ENCODE data around the gene ZNF276.
"Not testable (repeated sequence)": the region's sequence is repeated elsewhere in the genome, so short reads cannot be mapped to it uniquely, and the experiment has no call there.

The ZNF276 gene

DNA sequence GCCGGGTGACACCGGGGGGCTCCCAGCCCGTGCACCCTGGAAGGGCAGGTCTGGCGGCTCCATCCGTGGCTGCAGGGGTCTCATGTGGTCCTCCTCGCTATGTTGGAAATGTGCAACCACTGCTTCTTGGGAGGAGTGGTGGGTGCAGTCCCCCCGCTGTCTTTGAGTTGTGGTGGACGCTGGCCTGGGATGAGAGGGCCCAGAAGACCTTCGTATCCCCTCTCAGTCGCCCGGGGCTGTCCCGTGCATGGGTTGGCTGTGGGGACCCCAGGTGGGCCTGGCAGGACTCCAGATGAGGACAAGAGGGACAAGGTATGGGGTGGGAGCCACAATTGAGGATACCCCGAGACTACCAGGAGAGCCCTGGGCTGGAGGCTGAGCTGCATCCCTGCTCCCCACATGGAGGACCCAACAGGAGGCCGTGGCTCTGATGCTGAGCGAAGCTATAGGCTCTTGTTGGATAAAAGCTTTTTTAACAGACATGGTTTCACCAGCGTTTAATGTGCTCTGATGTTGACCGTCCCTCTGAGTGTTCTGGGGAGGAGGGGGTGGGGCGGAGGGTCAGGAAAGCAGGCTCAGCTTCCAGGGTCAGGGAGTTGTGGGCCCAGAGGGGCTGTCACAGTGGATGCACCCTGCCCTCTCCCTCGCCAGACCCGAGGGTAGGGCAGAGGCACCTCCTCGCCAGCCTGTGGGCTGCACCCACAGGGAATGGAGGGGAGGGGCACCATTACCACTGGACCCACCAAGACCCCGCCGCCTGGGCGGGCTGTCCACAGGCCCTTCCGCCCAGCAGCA is 25.3 kb upstream of the ZNF276 start:
- DNase-seq (ENCODE audit: low read depth in 3 of 3), result no peak

DNA sequence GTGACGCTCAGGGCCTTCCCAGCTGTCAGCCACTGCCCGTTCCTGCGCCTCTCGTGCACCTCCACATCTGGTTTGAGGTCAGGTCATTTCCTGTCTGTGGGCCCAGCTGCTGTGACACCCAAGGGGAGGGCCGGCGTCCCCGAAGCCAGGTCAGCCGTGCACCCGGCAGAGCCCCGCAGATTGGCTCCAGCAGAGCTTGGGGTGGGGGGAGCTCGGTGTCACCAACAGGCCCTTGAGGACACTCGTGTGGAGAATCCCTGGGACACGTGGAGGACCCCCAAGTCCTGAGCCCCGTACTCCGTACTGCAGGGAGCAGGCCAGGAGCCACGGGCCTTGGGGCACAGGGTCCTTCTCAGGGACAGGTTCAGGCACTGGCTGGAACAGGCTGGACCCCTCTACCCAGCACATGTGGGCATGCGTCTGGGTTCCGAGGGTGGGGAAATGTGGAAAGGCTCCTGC is 24.6 kb upstream of the ZNF276 start:
- DNase-seq (ENCODE audit: low read depth in 3 of 3), result no peak

DNA sequence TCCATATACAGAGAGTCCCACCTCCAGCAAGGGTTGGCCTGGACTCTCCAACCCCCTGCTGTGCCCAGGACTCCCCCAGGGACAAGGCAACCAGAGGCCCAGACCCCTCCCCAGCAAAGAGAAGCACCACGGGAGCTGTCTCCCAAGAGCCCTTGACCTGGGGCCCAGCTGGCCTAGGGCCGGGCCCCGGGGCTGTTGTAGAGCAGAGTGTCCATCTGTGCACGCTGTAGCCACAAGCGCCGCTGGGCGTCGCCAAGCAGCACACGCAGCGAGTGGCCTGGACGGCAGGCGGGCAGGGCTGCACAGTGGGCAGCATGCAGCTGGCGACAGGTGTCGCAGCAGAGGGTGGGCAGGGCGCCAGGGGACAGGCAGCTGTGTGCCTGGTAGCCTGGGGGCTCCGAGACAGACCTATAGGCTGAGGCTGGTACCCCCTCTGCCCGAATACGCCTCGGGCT is 24.1 kb upstream of the ZNF276 start:
- DNase-seq (ENCODE audit: low read depth in 3 of 3), result no peak

DNA sequence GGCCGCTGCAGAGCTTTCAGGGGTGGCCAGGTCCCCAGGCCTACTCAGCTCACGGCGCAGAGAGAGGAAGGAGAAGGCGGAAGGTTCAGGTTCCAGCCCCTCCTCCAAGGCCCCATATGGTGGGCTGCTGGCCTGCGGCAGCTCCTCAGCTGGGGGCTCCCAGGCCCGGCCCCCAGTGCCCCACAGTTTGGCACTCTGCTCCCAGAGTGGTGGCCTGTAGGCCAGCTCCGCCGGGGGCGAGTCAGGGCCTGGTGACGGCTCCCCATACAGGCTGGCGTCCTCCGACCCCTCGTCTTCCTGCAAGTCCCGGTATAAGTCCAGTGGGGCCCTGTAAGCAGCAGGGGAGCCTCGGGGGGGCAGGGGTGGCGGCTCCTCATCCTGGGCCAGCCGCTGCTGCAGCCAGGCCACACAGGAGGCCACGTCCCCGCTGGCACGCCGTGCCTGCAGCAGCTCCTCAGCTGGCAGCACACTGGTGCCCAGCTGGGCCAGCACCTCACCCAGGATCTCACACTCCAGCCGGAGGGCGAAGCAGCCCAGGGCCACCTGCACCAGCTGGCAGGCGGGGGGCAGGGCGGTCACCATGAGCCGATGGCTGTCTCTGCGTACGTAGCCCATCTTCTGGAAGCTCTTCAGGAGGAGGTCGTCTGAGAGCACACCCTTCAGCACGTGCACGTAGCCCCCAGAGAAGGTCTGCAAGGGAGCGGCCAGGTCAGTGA is 23.6 kb upstream of the ZNF276 start:
- no peak for DNase-seq (ENCODE audit: low read depth in 3 of 3)

DNA sequence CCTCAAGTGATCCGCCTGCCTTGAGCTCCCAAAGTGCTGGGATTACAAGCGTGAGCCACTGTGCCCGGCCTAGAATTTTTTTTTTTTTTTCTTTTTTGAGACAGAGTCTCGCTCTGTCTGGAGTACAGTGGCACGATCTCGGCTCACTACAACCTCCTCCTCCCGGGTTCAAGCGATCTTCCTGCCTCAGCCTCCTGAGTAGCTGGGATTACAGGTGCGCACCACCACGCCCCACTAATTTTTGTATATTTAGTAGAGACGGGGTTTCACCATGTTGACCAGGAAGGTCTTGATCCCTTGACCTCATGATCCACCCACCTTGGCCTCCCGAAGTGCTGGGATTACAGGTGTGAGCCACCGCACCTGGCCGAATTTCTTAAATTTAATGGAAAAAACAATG is 22.6 kb upstream of the ZNF276 start:
- DNase-seq (ENCODE audit: low read depth in 3 of 3), result not testable (repeated sequence)

DNA sequence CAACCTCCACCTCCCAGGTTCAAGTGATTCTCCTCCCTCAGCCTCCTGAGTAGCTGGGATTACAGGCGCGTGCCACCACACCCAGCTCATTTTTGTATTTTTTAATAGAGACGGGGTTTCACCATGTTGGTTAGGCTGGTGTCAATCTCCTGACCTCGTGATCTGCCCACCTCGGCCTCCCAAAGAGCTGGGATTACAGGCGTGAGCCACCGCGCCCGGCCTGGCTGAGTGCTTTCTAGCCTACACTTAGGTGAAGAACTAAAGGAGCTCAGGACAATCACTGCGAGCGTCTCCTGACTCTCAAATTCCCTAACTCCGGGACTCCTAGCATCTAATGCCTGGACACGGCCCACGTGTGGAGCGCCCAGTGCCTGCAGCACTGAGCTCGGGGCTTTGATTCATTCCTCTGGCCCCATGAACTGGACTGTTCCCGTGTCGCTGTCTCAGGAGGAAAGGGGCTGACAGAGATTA is 21.7 kb upstream of the ZNF276 start:
- DNase-seq (ENCODE audit: low read depth in 3 of 3), result not testable (repeated sequence)

DNA sequence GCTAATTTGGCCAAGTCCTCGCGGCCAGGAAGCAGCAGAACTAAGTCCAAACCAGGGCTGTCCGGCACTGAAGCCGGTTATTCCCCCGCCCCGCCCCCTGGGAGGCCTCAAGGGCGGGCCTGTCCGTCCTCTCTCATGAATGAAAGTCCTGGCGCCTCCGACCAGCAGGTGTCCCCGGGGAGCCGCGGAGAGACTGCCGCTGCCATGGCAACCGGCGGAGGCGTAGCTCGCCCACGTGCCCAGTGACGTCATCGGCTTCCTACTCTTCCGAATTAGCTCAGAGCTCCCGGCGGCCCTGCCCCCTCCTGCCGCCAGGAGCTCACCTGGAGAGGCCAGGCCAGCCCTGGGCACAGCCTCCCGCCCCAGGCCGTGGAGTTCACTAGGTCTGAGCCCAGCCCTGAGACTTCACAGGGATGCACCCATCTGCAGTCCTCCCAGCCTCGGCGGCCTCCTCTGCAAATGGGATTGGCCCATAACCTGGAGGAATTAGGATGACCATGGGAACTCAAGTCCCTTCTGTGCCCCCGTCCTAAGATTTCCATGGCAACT is 21.2 kb upstream of the ZNF276 start:
- peak; percentile 96 to 99 (median 97) for DNase-seq (ENCODE audit: low read depth in 3 of 3)

DNA sequence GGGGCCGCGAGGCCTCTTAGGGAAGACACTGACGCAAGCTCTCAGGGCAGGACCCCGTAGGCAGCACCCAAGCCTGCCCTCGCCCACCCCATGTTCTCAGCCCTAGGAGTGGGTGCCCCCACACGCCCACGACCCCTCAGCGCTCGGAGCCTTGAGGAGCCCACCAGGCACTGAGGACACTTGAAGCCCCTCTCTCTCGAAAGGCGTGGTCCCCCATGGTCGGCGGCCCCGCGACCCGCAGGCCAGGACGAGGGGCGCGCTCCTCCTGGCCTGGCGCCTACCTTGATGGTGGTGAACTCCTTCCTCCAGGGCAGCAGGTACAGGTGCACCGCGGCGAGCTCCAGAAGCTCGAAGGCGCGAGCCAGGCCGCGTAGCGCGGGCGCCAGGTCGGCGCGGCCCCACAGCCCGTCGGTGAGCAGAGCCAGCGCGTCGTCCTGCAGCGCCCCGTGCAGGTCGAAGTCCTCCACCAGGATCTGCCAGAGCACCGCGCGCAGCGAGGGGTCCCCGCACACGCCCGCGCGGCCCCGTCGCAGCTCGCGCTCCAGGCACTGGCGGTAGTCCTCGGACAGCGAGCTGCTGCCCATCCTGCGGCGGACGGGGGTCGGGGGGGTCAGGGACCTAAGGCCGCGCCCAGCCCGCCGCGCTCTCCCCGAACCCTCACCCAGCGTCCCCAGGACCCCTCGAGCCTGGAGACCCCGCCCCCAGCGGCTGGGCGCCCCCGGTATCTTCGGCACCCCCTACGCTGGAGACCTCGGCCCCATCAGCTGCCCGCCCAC is 20.5 kb upstream of the ZNF276 start:
- no peak for DNase-seq (ENCODE audit: low read depth in 3 of 3)

DNA sequence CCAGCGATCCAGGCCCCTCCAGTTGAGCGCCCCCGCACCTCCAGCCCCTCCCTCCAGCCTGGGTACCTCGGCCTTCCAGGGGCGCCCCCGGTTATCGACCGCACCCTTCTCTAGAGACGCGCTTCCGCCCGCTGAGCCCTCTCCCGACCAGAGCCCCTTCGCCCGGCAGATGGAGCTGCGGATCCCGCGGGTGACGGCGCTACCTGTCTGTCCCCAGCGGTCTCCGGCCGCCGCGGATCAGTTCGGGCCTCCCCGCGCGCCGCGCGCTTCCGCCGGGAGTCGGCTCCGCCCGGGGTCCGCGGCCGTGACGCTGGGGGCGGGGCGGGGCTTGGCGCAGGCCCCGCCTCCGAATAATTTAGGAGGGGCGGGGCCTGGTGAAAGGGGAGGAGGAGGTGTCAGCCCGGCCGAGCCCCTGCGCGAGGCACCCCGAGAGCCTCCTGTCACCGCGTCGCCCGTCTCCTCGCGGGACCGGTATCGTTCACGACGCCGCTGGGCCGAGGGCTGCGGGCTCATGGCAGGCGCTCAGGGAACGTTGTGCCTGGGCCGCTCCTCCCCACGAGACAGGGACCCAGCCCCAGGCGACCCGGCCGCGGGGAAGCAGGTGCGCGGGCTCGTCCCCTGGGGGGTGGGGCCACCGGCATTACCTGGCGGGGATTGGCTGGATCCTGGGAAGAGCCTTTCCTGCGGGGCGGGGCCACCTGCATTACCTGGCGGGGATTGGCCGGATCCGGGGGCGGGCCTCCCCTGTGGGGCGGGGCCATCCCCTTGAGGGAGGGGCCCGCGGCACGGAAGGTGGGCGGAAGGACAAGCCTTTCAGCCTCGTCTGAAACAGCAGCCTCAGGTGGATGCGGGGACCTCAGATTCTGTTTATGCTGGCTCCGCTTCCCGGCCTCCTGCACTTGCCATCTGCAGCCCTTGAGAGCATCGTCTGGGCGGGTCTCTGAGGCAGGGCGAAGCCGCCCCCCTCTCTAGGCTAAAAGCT is 19.6 kb upstream of the ZNF276 start, which contains the start of gene SPATA2L:
TSS of gene SPATA2L (minus strand) at position 281 of the 982 bp plus-strand sequence. CDS start 473 bp downstream, outside the sequence.
- peak; percentile 96 to 98 (median 97) for DNase-seq (ENCODE audit: low read depth in 3 of 3)

DNA sequence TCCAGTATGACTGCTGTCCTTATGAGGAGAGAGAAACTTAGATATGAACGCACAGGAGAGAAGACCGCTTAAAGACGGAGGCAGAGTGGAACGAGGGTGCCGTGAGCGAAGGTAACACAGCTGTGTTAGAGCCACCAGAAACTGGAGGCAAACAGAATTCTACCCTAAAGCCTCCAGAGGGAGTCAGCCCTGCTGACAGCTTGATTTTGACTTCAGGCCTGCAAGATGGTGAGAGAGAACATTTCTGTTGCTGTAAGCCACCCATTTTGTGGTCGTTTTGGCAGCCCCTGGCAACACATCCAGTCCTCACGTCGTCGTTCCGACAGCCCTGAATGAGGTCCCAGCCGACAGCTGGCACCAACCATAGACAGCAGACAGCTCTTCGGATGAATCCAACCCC is 17.1 kb upstream of the ZNF276 start:
- DNase-seq (ENCODE audit: low read depth in 3 of 3), result no peak

DNA sequence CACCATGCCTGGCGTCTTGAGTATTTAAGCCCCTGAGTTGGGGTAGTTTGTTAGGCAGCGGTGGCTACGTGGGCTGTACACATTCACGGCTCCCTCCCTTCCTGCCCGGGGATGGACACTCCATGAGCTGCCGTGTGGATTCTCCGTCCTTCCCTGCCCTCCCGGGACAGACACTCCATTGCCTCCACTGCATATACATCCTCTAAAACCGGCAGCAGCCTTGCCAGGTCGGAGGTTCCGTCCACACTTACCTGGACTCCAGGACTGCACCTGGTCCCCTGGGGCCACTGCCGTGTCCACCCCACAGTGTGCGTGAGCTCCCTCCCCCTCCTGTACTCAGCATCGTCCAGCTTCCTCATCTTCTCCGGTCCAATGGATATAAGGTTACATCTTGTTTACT is 16.3 kb upstream of the ZNF276 start:
- DNase-seq (ENCODE audit: low read depth in 3 of 3), result no peak

DNA sequence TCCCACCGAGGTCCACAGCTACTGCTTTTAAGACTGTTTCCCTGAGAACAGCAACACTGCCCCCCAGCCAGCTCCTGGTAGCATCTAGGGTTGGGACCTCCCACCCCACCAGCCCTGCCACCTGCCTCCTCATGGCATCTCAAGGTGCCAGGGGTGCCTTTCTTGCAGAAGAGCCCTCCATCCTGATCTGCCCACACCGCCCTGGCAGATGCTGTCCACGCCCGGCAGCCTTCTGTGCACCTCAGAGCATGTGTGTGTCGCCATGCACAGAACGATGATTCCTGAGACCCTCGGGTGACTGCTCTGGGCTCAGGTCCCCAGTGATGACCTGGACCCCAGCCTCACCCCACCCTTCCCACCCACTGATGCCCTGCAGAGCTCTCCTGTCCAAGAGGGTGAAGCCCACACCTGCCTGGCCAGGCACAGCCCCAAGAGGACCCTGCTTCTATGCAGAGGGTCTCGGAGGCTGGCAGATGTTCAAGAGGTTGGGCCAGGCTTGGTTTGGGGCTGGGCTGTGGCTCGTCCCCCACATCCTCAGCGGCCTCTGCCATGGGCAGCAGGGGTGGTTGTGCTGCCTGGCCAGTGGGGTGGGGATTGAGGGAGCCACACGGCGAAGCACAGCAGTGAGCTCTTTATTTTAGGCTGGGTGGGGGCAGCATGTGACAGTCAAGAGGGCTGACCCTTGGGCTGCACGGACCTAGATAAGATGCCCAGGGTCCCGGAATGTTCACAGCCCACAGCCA is 14.6 kb upstream of the ZNF276 start:
- DNase-seq (ENCODE audit: low read depth in 3 of 3), result no peak

DNA sequence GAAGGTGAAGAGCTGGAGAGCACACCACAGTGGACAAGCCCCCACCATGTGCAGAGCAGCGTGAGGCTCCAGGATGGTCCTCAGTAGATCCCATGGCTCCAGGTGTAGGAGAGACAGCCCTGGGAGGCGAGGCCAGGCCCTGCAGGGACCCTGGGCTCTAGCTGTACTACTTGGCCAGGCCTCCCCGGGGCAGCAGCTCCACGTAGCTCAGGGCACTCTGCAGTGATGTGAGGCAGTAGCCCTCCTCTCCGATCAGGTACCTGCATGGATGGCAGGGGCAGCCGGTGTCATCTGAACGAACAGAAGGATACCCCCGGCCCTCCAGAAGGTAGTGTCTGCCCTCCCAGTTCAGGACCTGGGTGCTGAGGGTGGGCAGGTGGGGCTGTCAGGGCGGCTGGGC is 13.6 kb upstream of the ZNF276 start:
- no peak for DNase-seq (ENCODE audit: low read depth in 3 of 3)

DNA sequence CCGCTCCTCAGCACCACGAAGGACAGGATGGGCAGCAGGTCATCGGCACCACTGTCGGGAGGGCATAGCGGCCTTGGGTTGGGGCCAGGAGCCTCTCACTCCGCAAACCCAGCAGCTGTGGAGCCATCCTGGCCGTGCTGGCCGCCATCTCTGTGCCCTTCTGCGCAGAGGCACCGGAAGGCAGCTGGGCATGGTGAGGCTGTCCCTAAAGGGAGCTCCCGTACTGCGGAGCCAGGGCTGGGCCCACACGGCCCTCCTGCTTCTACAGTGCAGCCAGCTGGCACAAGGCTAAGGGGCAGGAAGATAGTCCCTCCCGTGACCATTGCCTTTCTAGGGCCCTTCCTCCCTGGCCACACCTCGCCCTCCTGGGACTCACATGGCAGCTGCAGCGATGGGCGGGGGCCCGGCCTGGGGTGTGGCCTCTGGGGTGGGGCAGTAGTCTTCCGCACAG is 12.8 kb upstream of the ZNF276 start:
- no peak for DNase-seq (ENCODE audit: low read depth in 3 of 3)

DNA sequence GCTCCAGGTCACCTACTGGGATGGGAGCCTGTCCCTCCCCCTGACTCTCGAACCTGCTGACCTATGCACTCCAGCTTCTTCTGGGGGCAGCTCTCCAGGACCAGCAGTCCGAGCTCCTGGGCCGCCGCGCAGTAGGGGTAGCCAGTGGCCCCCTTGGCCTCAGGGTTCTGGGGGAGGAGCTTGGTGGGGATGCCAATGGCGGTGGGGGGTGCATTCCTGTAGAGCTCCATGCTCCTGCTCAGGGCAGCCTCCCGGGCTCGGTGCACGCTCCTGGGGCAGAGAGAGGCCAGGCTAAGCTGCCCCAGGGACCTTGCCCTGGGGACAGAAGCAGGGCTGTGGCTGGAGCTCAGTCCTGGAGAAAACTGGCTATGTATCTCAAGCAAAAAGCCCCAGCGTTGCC is 12.2 kb upstream of the ZNF276 start:
- no peak for DNase-seq (ENCODE audit: low read depth in 3 of 3)

DNA sequence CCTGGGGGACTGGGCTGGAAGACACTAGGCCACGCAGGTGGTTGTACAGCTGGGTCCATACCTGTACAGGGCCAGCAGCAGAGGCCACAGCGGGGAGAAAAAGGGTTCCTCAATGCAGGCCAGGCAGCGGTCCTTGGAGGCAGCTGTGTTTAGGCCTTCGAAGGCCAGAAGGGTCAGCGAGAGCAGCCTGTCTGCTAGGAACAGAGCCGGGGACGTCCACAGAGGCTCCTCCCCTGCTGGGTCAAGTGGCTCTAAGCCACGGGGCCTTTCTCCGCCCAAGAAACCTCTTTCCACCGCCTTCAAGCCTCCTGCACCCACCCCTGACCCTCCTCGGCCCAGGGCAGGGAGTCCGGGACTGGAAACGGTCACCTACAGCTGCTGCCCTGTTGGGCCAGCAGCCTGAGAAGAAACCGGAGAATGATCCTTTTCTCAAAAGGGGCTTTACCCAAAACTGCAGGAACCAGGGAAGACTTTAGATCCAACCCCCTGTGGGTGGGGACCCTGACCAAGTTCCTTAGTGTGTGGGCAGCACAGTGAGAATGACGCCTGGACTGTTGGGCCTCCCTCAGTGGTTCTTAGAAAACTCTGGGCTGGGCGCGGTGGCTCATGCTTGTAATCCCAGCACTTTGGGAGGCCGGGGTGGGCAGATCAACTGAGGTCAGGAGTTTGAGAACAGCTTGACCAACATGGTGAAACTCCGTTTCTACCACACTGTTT is 11.5 kb upstream of the ZNF276 start:
- DNase-seq (ENCODE audit: low read depth in 3 of 3), result no peak

DNA sequence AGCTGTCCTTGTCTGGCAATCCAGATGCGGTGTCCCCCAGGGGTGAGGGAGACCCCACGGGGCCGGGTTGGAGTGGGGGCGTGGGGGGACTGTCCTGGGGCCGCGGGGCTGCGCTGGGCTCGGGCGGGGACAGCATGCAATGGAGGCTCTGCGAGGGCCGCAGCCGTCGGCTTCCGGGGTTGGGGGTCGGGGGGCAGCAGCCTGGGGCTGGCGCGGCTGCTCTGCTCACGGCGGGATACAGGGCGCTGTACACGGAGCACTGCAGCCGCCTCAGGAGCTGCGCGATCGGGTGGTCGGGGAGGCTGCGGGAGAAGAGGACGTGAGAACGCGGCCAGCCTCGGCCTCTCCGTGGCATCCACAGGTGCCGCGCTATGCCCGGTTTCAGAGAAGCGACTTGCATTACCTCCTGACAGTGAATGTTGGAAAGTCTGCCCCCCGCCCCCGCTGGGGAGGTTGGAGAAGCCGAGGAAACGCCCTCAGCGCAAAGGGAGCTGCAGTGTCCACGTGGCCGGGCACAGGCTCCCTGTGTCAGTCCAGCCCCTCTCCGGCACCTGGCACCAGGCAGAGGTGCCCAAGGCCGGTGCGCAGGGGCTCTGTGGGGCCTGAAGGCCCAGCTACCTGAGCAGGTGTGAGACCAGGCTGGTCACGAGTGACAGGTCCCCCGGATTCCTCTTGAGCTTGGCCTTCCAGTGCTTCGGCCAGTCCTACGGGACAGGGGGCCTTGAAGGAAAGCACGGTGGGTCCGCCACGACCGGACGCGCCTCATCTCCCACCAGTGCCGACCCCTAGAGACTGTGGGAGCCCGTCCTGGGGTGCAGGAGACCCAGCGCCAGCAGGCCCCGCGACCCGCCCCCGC is 10.4 kb upstream of the ZNF276 start:
- DNase-seq (ENCODE audit: low read depth in 3 of 3), result no peak
